Right lobe of liver (tissue), 6 donors: ENCODE measurements around the gene RBM10. TPM values are rescaled to one million over a fixed set of nuclear protein-coding genes. Genes with fewer than 3 reads are reported as not detected.
"Not testable (repeated sequence)": the region's sequence is repeated elsewhere in the genome, so short reads cannot be mapped to it uniquely, and the experiment has no call there.

Source experiments
- ATAC-seq, 4 donors: fragments of 200-7000 bp; cut with Tn5 transposase; one replicate each; pipeline ENCODE4 v1.9.1; 2020; ENCODE audit warnings: mild to moderate bottlenecking in 4 of 4, moderate library complexity in 4 of 4
- DNase-seq, 3 donors: peaks; one replicate each; pipeline ENCODE4 v3.0.0-alpha.2; 2020
- H3K27ac ChIP-seq, 3 donors: fragments of 200-600 bp; one replicate each; pipeline ENCODE4 v1.8.0; 2022
- H3K27me3 ChIP-seq, 2 donors: fragments of 200-600 bp; one replicate each; pipeline ENCODE4 v1.8.0; 2022
- H3K36me3 ChIP-seq, 4 donors: fragments of 200-600 bp; sonication (generic) in 1 of 4; one replicate each; pipeline versions ENCODE4 v1.5.1 to v1.8.0; 2017 to 2022; ENCODE audit warnings: control low read depth in 1 of 4
- H3K4me1 ChIP-seq, 4 donors: fragments of 200-600 bp; sonication (generic) in 1 of 4; one replicate each; pipeline versions ENCODE4 v1.5.1 to v1.8.0; 2017 to 2022; ENCODE audit warnings: control low read depth in 1 of 4
- H3K4me3 ChIP-seq, 3 donors: fragments of 200-600 bp; one replicate each; pipeline ENCODE4 v1.8.0; 2022
- H3K9me3 ChIP-seq, 4 donors: fragments of 200-600 bp; sonication (generic) in 1 of 4; one replicate each; pipeline versions ENCODE4 v1.5.1 to v1.8.0; 2017 to 2022; ENCODE audit warnings: control low read depth in 1 of 4
- CTCF ChIP-seq, 4 donors: fragments of 200-600 bp in 3 of 4; fragments of 450-650 bp in 1 of 4; IDR thresholded peaks; one replicate each; pipeline versions ENCODE4 v1.5.1 to v1.8.0; 2016 to 2022; ENCODE audit warnings: antibody characterized with exemption in 4 of 4, mild to moderate bottlenecking in 2 of 4
- POLR2A ChIP-seq: fragments of 450-650 bp; IDR thresholded peaks from one replicate; pipeline ENCODE4 v1.6.1; 2017; ENCODE audit warnings: antibody characterized with exemption, mild to moderate bottlenecking
- WGBS: methylation state at CpG from one replicate; pipeline ENCODE4 v1.1.6; 2018; ENCODE audit warnings: low coverage, low lambda C conversion rate; ENCODE audit not compliant: insufficient coverage; ENCODE audit errors: missing lambda C conversion rate; 5-methylcytosine and 5-hydroxymethylcytosine counted together
- intact Hi-C, 2 donors: fragments of 100-400 bp; cut with DNase I; formaldehyde crosslinking; loops; one replicate each; pipeline versions ENCODE4 v1.11.2 to v1.14.1; 2022
- total RNA-seq, 6 experiments: library from RNA; depleted of rRNA in 2 of 6; stranded (reverse); fragments of >200 nt in 2 of 6; fragmentation: NEBNext Ultra II Directional in 3 of 6; extraction: Animal tissue kit (Norgen Biotek cat#: 25700) in 3 of 6; gene quantifications; one replicate each; pipeline versions ENCODE4 v1.1.0 to v1.2.4, GENCODE V29; 2016 to 2023
- donor health status: DM: no; HTN: yes; CAD: no.
- donor health status: DM: no; HTN: no; CAD: no.
- donor health status: DM: no; HTN: no; CAD: no.
- donor health status: DM: no; HTN: yes; CAD: no.
- donor health status: DM: no; HTN: yes; CAD: no.

The RBM10 gene
- total RNA-seq, 6 experiments from 2014 or later, result 12.5 to 20.8 (median 15.2) TPM

DNA sequence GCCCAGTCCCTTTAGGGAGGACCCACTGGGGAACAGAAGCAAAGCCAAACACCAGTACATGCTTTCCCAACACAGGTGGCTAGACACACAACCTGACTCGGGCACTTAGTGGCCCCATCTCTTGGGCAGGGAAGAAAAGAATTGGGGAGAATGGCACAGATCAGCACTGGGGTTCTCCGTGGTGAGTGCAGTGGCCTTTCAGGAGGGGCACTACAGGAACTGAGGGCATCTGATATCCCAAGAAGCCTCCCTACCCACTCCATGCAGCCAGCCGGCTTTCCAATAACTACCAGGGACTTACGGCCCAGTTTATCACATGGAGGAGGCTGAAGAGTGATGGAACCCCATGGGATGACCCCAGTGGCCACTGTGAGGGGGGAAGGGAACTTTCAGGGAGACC lies 43.8 kb upstream of the RBM10 start:
- ATAC-seq (no peak), DNase-seq (no peak)
- Histone ChIP-seq H3K9me3 (no peaks in the 10 kb centered on the region), H3K27me3 (no peaks in the 10 kb centered on the region), H3K36me3 (peaks cover 0 to 33% (median 14%) of the 10 kb centered on the region in 4 donors), H3K27ac (no peak overlapping the region), H3K4me3 (no peak overlapping the region), H3K4me1 (no peaks in the 10 kb centered on the region)
- intact Hi-C loops, result no loop called here
- no peak for TF ChIP-seq CTCF (IDR thresholded peaks at IDR 0.05)
- WGBS, result 82% methylated on average over 3 of the region's 4 CpGs

- ATAC-seq, H3K4me3 ChIP-seq, DNase-seq, H3K36me3 ChIP-seq, H3K9me3 ChIP-seq, intact Hi-C loops, H3K27ac ChIP-seq, H3K27me3 ChIP-seq, H3K4me1 ChIP-seq: not testable (repeated sequence)
- WGBS, result 100% methylated on average over 1 of the region's 40 CpGs
These were observed 33.9 kb upstream of the RBM10 start for GRCh38 chrX:47110936-47111615.

- H3K36me3 ChIP-seq, result no peaks in the 10 kb centered on the region
- ATAC-seq (peak; percentile 59 to 86 (median 75)), DNase-seq (peak in 2 of 3 donors; percentile 28 to 49)
- no peaks in the 10 kb centered on the region for H3K4me1 ChIP-seq
- 82% methylated on average over 6 of the region's 9 CpGs for WGBS
- no peaks in the 10 kb centered on the region for H3K9me3 ChIP-seq
- no peak overlapping the region for H3K27ac ChIP-seq
- H3K4me3 ChIP-seq, result no peak overlapping the region
- intact Hi-C loops, result no loop called here
- no peaks in the 10 kb centered on the region for H3K27me3 ChIP-seq
- peak in 1 of 4 donors; percentile 6 for TF ChIP-seq CTCF (IDR thresholded peaks at IDR 0.05)
- no peak for TF ChIP-seq POLR2A
These were observed 32.6 kb upstream of the RBM10 start for GRCh38 chrX:47112316-47112954.

- ATAC-seq, H3K27ac ChIP-seq, H3K9me3 ChIP-seq, H3K4me3 ChIP-seq, DNase-seq, intact Hi-C loops, H3K4me1 ChIP-seq, H3K36me3 ChIP-seq, H3K27me3 ChIP-seq: not testable (repeated sequence)
- 89% methylated on average over 7 of the region's 7 CpGs for WGBS
These were observed 28.4 kb upstream of the RBM10 start for GRCh38 chrX:47116551-47117110.

GRCh38 chrX:47124466-47124865 lies 20.6 kb upstream of the RBM10 start:
- H3K9me3 ChIP-seq, DNase-seq, H3K4me3 ChIP-seq, H3K36me3 ChIP-seq, H3K4me1 ChIP-seq, H3K27me3 ChIP-seq, H3K27ac ChIP-seq, ATAC-seq, intact Hi-C loops: not testable (repeated sequence)
- 72% methylated on average over 2 of the region's 3 CpGs for WGBS
